ENCODE measurements around the gene CHMP6.

DNA sequence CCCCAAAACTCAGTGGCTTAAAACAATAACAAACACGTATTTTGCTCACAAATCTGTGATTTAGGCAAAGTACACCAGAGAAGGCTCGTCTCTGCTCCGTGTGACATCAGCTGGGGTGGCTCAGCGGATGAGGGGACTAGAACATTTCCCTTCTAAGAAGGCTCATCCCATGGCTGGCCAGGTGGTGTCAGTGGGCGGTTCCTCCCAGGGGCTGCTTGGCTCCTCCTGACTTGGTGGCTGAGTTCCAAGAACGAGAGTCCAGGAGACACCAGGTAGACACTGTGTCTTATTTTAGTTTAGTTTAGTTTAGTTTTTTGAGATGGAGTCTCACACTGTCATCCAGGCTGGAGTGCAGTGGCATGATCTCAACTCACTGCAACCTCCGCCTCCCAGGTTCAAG, 5.6 kb upstream of the CHMP6 start:
- TF ChIP-seq, protein P1, sequence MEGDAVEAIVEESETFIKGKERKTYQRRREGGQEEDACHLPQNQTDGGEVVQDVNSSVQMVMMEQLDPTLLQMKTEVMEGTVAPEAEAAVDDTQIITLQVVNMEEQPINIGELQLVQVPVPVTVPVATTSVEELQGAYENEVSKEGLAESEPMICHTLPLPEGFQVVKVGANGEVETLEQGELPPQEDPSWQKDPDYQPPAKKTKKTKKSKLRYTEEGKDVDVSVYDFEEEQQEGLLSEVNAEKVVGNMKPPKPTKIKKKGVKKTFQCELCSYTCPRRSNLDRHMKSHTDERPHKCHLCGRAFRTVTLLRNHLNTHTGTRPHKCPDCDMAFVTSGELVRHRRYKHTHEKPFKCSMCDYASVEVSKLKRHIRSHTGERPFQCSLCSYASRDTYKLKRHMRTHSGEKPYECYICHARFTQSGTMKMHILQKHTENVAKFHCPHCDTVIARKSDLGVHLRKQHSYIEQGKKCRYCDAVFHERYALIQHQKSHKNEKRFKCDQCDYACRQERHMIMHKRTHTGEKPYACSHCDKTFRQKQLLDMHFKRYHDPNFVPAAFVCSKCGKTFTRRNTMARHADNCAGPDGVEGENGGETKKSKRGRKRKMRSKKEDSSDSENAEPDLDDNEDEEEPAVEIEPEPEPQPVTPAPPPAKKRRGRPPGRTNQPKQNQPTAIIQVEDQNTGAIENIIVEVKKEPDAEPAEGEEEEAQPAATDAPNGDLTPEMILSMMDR (IDR thresholded peaks at IDR 0.05 in 8 of 11, conservative IDR thresholded peaks at IDR 0.05 in 3 of 11), result no peak
- TF ChIP-seq POLR2AphosphoS5 (IDR thresholded peaks at IDR 0.05), result no peak
